NT2/D1 (cell line): ENCODE measurements around the gene NHSL1.

ENCODE experiments used
- DNase-seq: peaks from one replicate; pipeline ENCODE4 v3.0.0-alpha.2; 2011; ENCODE audit warnings: low read depth, low spot score
- H3K27me3 ChIP-seq: 2 replicates; pipeline ENCODE4 v1.6.0; 2011; ENCODE audit warnings: mild to moderate bottlenecking; ENCODE audit not compliant: insufficient read length, insufficient read depth
- H3K36me3 ChIP-seq: 2 replicates; pipeline ENCODE4 v1.6.1; 2011; ENCODE audit warnings: mild to moderate bottlenecking, low read length, mixed read lengths; ENCODE audit not compliant: insufficient read depth, insufficient read length
- H3K4me1 ChIP-seq: 2 replicates; pipeline ENCODE4 v1.5.1; 2011; ENCODE audit not compliant: insufficient read depth, insufficient read length
- H3K4me3 ChIP-seq: 2 replicates; pipeline ENCODE4 v1.5.1; 2011; ENCODE audit warnings: low read depth; ENCODE audit not compliant: insufficient read length
- H3K9ac ChIP-seq: 2 replicates; pipeline ENCODE4 v1.6.0; 2011; ENCODE audit warnings: low read depth; ENCODE audit not compliant: insufficient read length
- H3K9me3 ChIP-seq: 2 replicates; pipeline ENCODE4 v1.5.1; 2011; ENCODE audit warnings: mild to moderate bottlenecking, low read length; ENCODE audit not compliant: insufficient read depth
- SUZ12 ChIP-seq: IDR thresholded peaks from 2 replicates; pipeline ENCODE4 v1.6.1; 2011; ENCODE audit not compliant: insufficient read length, insufficient read depth; ENCODE audit errors: extremely low read depth
- YY1 ChIP-seq: IDR thresholded peaks from 2 replicates; pipeline ENCODE4 v1.6.1; 2011; ENCODE audit not compliant: insufficient read length, insufficient read depth
- ZNF274 ChIP-seq: IDR thresholded peaks from 2 replicates; pipeline ENCODE4 v1.6.1; 2011; ENCODE audit warnings: mild to moderate bottlenecking, low read depth, low read length

The NHSL1 gene

GRCh38 chr6:138440296-138440695 is 59.0 kb downstream of the NHSL1 start:
- no peaks in the 10 kb centered on the region for H3K4me1 ChIP-seq
- TF ChIP-seq ZNF274 = no peak
- TF ChIP-seq SUZ12 = no peak
- no peak for TF ChIP-seq YY1

GRCh38 chr6:138439546-138439945 is 59.7 kb downstream of the NHSL1 start:
- H3K9ac ChIP-seq = no peak overlapping the region

More at GRCh38 chr6:138440296-138440695, 59.0 kb downstream of the NHSL1 start:
- no peak overlapping the region for H3K4me3 ChIP-seq
- H3K36me3 ChIP-seq = peaks cover 19% of the 10 kb centered on the region
- no peaks in the 10 kb centered on the region for H3K9me3 ChIP-seq
- H3K9ac ChIP-seq = no peak overlapping the region
- DNase-seq = no peak
- H3K27me3 ChIP-seq = no peaks in the 10 kb centered on the region

GRCh38 chr6:138434925-138435324 is 64.4 kb downstream of the NHSL1 start:
- H3K36me3 ChIP-seq = peaks cover 42% of the 10 kb centered on the region
- TF ChIP-seq SUZ12 (no peak), ZNF274 (no peak), YY1 (no peak)
- DNase-seq = no peak
- no peak overlapping the region for H3K9ac ChIP-seq
- no peaks in the 10 kb centered on the region for H3K9me3 ChIP-seq
- H3K4me1 ChIP-seq = peaks cover 2% of the 10 kb centered on the region
- no peaks in the 10 kb centered on the region for H3K27me3 ChIP-seq
- no peak overlapping the region for H3K4me3 ChIP-seq

More at GRCh38 chr6:138439546-138439945, 59.7 kb downstream of the NHSL1 start:
- H3K4me1 ChIP-seq = no peaks in the 10 kb centered on the region
- no peak for TF ChIP-seq SUZ12
- no peak for TF ChIP-seq YY1
- no peak for TF ChIP-seq ZNF274
- H3K9me3 ChIP-seq = no peaks in the 10 kb centered on the region
- peaks cover 22% of the 10 kb centered on the region for H3K36me3 ChIP-seq
- no peak overlapping the region for H3K4me3 ChIP-seq
- H3K27me3 ChIP-seq = no peaks in the 10 kb centered on the region
- DNase-seq = no peak

GRCh38 chr6:138434096-138434495 is 65.2 kb downstream of the NHSL1 start:
- Histone ChIP-seq H3K27me3 (no peaks in the 10 kb centered on the region), H3K4me1 (peaks cover 2% of the 10 kb centered on the region), H3K9me3 (no peaks in the 10 kb centered on the region), H3K36me3 (peaks cover 48% of the 10 kb centered on the region), H3K4me3 (no peak overlapping the region), H3K9ac (no peak overlapping the region)
- DNase-seq = no peak
- TF ChIP-seq SUZ12 = no peak
- TF ChIP-seq YY1 = no peak
- no peak for TF ChIP-seq ZNF274

GRCh38 chr6:138432063-138432356 is 67.3 kb downstream of the NHSL1 start:
- no peak overlapping the region for H3K9ac ChIP-seq
- H3K4me3 ChIP-seq = no peak overlapping the region
- H3K36me3 ChIP-seq = peaks cover 51% of the 10 kb centered on the region
- no peaks in the 10 kb centered on the region for H3K9me3 ChIP-seq
- H3K27me3 ChIP-seq = no peaks in the 10 kb centered on the region
- DNase-seq = no peak
- TF ChIP-seq SUZ12 (no peak), ZNF274 (no peak), YY1 (no peak)
- H3K4me1 ChIP-seq = peaks cover 2% of the 10 kb centered on the region

- Histone ChIP-seq H3K4me1 (peaks cover 2% of the 10 kb centered on the region), H3K9me3 (no peaks in the 10 kb centered on the region), H3K4me3 (no peak overlapping the region), H3K27me3 (no peaks in the 10 kb centered on the region), H3K36me3 (peaks cover 52% of the 10 kb centered on the region), H3K9ac (no peak overlapping the region)
- no peak for TF ChIP-seq SUZ12
- TF ChIP-seq YY1 = no peak
- no peak for TF ChIP-seq ZNF274
- DNase-seq = no peak
These were observed 67.8 kb downstream of the NHSL1 start for GRCh38 chr6:138431256-138432062.

- H3K9ac ChIP-seq = no peak overlapping the region
- TF ChIP-seq ZNF274 (no peak), YY1 (no peak), SUZ12 (no peak)
- H3K36me3 ChIP-seq = peaks cover 56% of the 10 kb centered on the region
- DNase-seq = no peak
- no peaks in the 10 kb centered on the region for H3K27me3 ChIP-seq
- H3K4me3 ChIP-seq = no peak overlapping the region
- peaks cover 2% of the 10 kb centered on the region for H3K4me1 ChIP-seq
- H3K9me3 ChIP-seq = no peaks in the 10 kb centered on the region
These were observed 68.7 kb downstream of the NHSL1 start for GRCh38 chr6:138430361-138431145.
